HepG2 (cell line): ENCODE data around the gene GLT1D1. TPM values are rescaled to one million over a fixed set of nuclear protein-coding genes. Genes with fewer than 3 reads are reported as not detected.

Experiments used
- ATAC-seq: fragments of 200-7000 bp; cut with Tn5 transposase; 3 replicates; pipeline ENCODE4 v1.9.1; 2020; ENCODE audit warnings: mild to moderate bottlenecking, moderate library complexity
- BruUV-seq: library from RNA; stranded (reverse); fragments of 400-500 nt; replicated peaks from 2 replicates; lab custom pipeline; 2021; lab: Mats Ljungman, UMichigan
- CTCF ChIA-PET: fragments of 300-600 bp; formaldehyde crosslinking; extraction: SDS; loops from one replicate; lab custom pipeline; 2021; ENCODE audit warnings: low total read pairs, inconsistent platforms, low intra/inter-chr PET ratio; lab: Yijun Ruan, JAX
- POLR2A ChIA-PET: fragments of 350-600 bp; sonication (Branson Sonifier 250); formaldehyde crosslinking; loops from one replicate; lab custom pipeline; 2020; ENCODE audit warnings: antibody characterized with exemption, inconsistent platforms; lab: Yijun Ruan, JAX
- DNase-seq: peaks from one replicate; pipeline ENCODE4 v3.0.0-alpha.2; 2015; ENCODE audit warnings: low spot score
- FAIRE-seq: peaks from 3 replicates; lab custom pipeline; 2011; peaks lifted over from hg19 to GRCh38; lab: Jason Lieb, UNC
- H2AFZ ChIP-seq: one replicate; pipeline ENCODE4 v1.6.1; 2011; ENCODE audit warnings: low read length, inconsistent platforms
- H3K27ac ChIP-seq: fragments of 300-600 bp; 3 replicates; pipeline ENCODE4 v1.8.0; 2011; ENCODE audit warnings: mixed run types, mild to moderate bottlenecking, mixed read lengths, low read length, inconsistent platforms; ENCODE audit not compliant: insufficient read depth; ENCODE audit errors: extremely low read length
- H3K27me3 ChIP-seq, 2 experiments: fragments of 200-600 bp in 1 of 2; 2 replicates in 1 of 2; 3 replicates in 1 of 2; pipeline versions ENCODE4 v1.6.0 to v1.8.0; 2011; ENCODE audit warnings: low read length in 2 of 2, mild to moderate bottlenecking in 2 of 2, moderate library complexity in 2 of 2, inconsistent platforms in 1 of 2; ENCODE audit not compliant: insufficient read depth in 2 of 2, control insufficient read depth in 1 of 2
- H3K36me3 ChIP-seq, 2 experiments: fragments of 200-600 bp in 1 of 2; replicated peaks in 1 of 2; 2 replicates in 1 of 2; 3 replicates in 1 of 2; pipeline versions ENCODE4 v1.5.1 to v1.8.0; 2011; ENCODE audit warnings: low read length in 2 of 2, inconsistent platforms in 1 of 2; ENCODE audit not compliant: insufficient read depth in 2 of 2, control insufficient read depth in 1 of 2
- H3K4me1 ChIP-seq: 2 replicates; pipeline ENCODE4 v1.5.1; 2012; ENCODE audit warnings: low read length, inconsistent platforms; ENCODE audit not compliant: insufficient read depth
- H3K4me2 ChIP-seq: 2 replicates; pipeline ENCODE4 v1.6.0; 2011; ENCODE audit warnings: low read depth, low read length, inconsistent platforms
- H3K4me3 ChIP-seq, 3 experiments: fragments of 200-600 bp in 1 of 3; sonication (generic), shearing (Covaris generic) in 1 of 3; replicated peaks in 1 of 3; 2 replicates each; pipeline ENCODE4 v1.5.1; 2011 to 2016; ENCODE audit warnings: low read length in 3 of 3, inconsistent platforms in 2 of 3, low read depth in 2 of 3, mild to moderate bottlenecking in 2 of 3, control low read depth in 1 of 3, mixed read lengths in 1 of 3; ENCODE audit not compliant: insufficient read depth in 1 of 3
- H3K79me2 ChIP-seq: one replicate; pipeline ENCODE4 v1.6.1; 2011; ENCODE audit warnings: low read length, inconsistent platforms; ENCODE audit not compliant: insufficient read depth
- H3K9ac ChIP-seq: 2 replicates; pipeline ENCODE4 v1.6.0; 2011; ENCODE audit warnings: mild to moderate bottlenecking, low read depth, low read length, inconsistent platforms; ENCODE audit not compliant: insufficient read depth
- H3K9me3 ChIP-seq: 2 replicates; pipeline ENCODE4 v1.5.1; 2012; ENCODE audit warnings: mild to moderate bottlenecking, low read length
- H4K20me1 ChIP-seq: 2 replicates; pipeline ENCODE4 v1.6.0; 2011; ENCODE audit warnings: inconsistent platforms, mild to moderate bottlenecking, low read length, moderate library complexity; ENCODE audit not compliant: insufficient read depth
- BCL6 ChIP-seq: IDR thresholded peaks from 2 replicates; pipeline ENCODE4 v1.6.1; 2016; ENCODE audit warnings: missing genetic modification reagents, missing compliant biosample characterization
- NFIC ChIP-seq: IDR thresholded peaks from 2 replicates; pipeline ENCODE4 v1.6.1; 2012; ENCODE audit warnings: mild to moderate bottlenecking, low read length, inconsistent platforms
- NPAS2 ChIP-seq: sonication (generic); formaldehyde crosslinking; IDR thresholded peaks from 2 replicates; pipeline ENCODE4 v1.8.0; 2022; ENCODE audit warnings: mild to moderate bottlenecking, missing genetic modification reagents, borderline replicate concordance
- SETDB1 ChIP-seq: sonication (generic); formaldehyde crosslinking; IDR thresholded peaks from 2 replicates; pipeline ENCODE4 v1.5.1; 2020; ENCODE audit warnings: missing genetic modification reagents, mild to moderate bottlenecking, borderline replicate concordance
- ZBTB42 ChIP-seq: sonication (generic); formaldehyde crosslinking; IDR thresholded peaks from 2 replicates; pipeline ENCODE4 v1.5.0; 2020; ENCODE audit warnings: mild to moderate bottlenecking, missing genetic modification reagents
- ZKSCAN1 ChIP-seq: fragments of 150-350 bp; IDR thresholded peaks from 2 replicates; pipeline ENCODE4 v1.6.1; 2014; ENCODE audit warnings: low read length
- ZNF253 ChIP-seq: sonication (generic); formaldehyde crosslinking; IDR thresholded peaks from 2 replicates; pipeline ENCODE4 v1.8.0; 2022; ENCODE audit warnings: mild to moderate bottlenecking, missing genetic modification reagents, borderline replicate concordance
- ZNF264 ChIP-seq: sonication (generic); formaldehyde crosslinking; IDR thresholded peaks from 2 replicates; pipeline ENCODE4 v1.4.0; 2020; ENCODE audit warnings: missing genetic modification reagents
- ZNF367 ChIP-seq: sonication (generic); formaldehyde crosslinking; IDR thresholded peaks from 2 replicates; pipeline ENCODE4 v1.4.0; 2020; ENCODE audit warnings: missing genetic modification reagents, borderline replicate concordance
- ZNF598 ChIP-seq: sonication (generic); formaldehyde crosslinking; IDR thresholded peaks from 2 replicates; pipeline ENCODE4 v1.5.1; 2020; ENCODE audit warnings: mild to moderate bottlenecking, missing genetic modification reagents, borderline replicate concordance
- ZNF644 ChIP-seq: IDR thresholded peaks from 2 replicates; pipeline ENCODE4 v1.6.1; 2016; ENCODE audit warnings: low read depth
- WGBS: methylation state at CpG from one replicate; pipeline ENCODE4 v1.1.6; 2017; ENCODE audit warnings: low lambda C conversion rate; 5-methylcytosine and 5-hydroxymethylcytosine counted together
- in situ Hi-C: cut with HindIII; loops from 2 replicates; pipeline ENCODE4 v1.10.0; 2017; ENCODE audit warnings: low pct_unique_long_range_greater_than_20kb; ENCODE audit not compliant: extremely low pct_ligation_motif_present
- intact Hi-C: fragments of 100-400 bp; cut with micrococcal nuclease; formaldehyde crosslinking; loops from one replicate; pipeline ENCODE4 v1.10.0; 2022; ENCODE audit not compliant: unreplicated experiment
- polyA plus RNA-seq, 8 experiments: library from polyadenylated mRNA; depleted of rRNA in 3 of 8; stranded (reverse) in 7 of 8; unstranded in 1 of 8; fragments of >200 nt; fragmentation: Illumina TruSeq in 4 of 8; extraction: Trizol in 4 of 8; gene quantifications; 2 replicates each; pipeline versions ENCODE4 v1.2.1 to v1.2.3, GENCODE V29; 2011 to 2016; ENCODE audit warnings: low read depth in 4 of 8, missing spikeins in 1 of 8, mixed read lengths in 1 of 8; ENCODE audit not compliant: insufficient read depth in 1 of 8
- total RNA-seq, 5 experiments: library from RNA; depleted of rRNA; stranded (reverse); fragments of >200 nt; fragmentation: Illumina TruSeq; extraction: Trizol; gene quantifications; 2 replicates each; pipeline ENCODE4 v1.2.3, GENCODE V29; 2016; ENCODE audit warnings: low read depth in 1 of 5
- TF ChIP-seq, protein P1 (sequence below): sonication (generic); formaldehyde crosslinking; IDR thresholded peaks from 2 replicates; pipeline ENCODE4 v1.5.0; 2020; ENCODE audit warnings: missing genetic modification reagents
- TF ChIP-seq, protein P2 (sequence below): fragments of 450-650 bp; IDR thresholded peaks from 2 replicates; pipeline ENCODE4 v1.6.1; 2017; ENCODE audit warnings: mild to moderate bottlenecking

Gene GLT1D1
- total and polyA plus RNA-seq, 2 of the 13 experiments (the other 11 are each of a cell fraction or from before 2014, with no cell fraction given), result 0.09 to 0.17 TPM

DNA sequence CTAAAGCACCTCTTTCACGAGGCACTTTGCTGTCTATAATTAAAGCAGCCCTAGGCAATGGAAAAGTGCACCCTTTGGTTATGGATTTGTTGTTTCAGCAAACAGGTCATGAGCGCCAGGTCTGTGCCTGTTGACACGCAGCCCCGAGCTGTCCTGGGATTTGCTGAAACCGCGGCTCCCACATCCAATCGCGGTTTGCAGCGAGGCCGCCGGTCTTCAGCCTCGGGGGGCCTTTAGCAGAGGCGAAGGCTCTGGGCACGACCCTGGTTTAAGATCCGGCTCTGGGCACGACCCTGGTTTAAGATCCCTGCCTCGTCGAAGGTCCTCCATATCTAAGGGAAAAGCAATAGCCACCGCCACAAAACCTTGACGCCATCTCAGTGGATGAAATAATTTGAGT, 79.2 kb downstream of the GLT1D1 start:
- H3K27me3 ChIP-seq, result no peaks in the 10 kb centered on the region
- no peaks in the 10 kb centered on the region for H3K36me3 ChIP-seq
- intact Hi-C loops (no loop called here), in situ Hi-C loops (no loop called here)
- no peak for FAIRE-seq
- TF ChIP-seq SETDB1 (CRISPR knock-in tag) (no peak), NFIC (no peak), NPAS2 (CRISPR knock-in tag) (no peak), ZNF644 (no peak), ZNF367 (CRISPR knock-in tag) (no peak), BCL6 (no peak), ZBTB42 (no peak), ZNF264 (CRISPR knock-in tag) (no peak), ZKSCAN1 (no peak), ZNF253 (CRISPR knock-in tag) (no peak), ZNF598 (CRISPR knock-in tag) (no peak)
- TF ChIP-seq, protein P1, sequence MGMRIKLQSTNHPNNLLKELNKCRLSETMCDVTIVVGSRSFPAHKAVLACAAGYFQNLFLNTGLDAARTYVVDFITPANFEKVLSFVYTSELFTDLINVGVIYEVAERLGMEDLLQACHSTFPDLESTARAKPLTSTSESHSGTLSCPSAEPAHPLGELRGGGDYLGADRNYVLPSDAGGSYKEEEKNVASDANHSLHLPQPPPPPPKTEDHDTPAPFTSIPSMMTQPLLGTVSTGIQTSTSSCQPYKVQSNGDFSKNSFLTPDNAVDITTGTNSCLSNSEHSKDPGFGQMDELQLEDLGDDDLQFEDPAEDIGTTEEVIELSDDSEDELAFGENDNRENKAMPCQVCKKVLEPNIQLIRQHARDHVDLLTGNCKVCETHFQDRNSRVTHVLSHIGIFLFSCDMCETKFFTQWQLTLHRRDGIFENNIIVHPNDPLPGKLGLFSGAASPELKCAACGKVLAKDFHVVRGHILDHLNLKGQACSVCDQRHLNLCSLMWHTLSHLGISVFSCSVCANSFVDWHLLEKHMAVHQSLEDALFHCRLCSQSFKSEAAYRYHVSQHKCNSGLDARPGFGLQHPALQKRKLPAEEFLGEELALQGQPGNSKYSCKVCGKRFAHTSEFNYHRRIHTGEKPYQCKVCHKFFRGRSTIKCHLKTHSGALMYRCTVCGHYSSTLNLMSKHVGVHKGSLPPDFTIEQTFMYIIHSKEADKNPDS (CRISPR knock-in tag), result no peak
- TF ChIP-seq, protein P2, sequence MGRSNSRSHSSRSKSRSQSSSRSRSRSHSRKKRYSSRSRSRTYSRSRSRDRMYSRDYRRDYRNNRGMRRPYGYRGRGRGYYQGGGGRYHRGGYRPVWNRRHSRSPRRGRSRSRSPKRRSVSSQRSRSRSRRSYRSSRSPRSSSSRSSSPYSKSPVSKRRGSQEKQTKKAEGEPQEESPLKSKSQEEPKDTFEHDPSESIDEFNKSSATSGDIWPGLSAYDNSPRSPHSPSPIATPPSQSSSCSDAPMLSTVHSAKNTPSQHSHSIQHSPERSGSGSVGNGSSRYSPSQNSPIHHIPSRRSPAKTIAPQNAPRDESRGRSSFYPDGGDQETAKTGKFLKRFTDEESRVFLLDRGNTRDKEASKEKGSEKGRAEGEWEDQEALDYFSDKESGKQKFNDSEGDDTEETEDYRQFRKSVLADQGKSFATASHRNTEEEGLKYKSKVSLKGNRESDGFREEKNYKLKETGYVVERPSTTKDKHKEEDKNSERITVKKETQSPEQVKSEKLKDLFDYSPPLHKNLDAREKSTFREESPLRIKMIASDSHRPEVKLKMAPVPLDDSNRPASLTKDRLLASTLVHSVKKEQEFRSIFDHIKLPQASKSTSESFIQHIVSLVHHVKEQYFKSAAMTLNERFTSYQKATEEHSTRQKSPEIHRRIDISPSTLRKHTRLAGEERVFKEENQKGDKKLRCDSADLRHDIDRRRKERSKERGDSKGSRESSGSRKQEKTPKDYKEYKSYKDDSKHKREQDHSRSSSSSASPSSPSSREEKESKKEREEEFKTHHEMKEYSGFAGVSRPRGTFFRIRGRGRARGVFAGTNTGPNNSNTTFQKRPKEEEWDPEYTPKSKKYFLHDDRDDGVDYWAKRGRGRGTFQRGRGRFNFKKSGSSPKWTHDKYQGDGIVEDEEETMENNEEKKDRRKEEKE, result no peak
- no peak overlapping the region for H2AFZ ChIP-seq
- POLR2A ChIA-PET, result no interaction called here
- H3K79me2 ChIP-seq, result no peaks in the 10 kb centered on the region
- 73% methylated on average over 17 of the region's 20 CpGs for WGBS
- no peak overlapping the region for H3K9ac ChIP-seq
- ATAC-seq, result no peak
- CTCF ChIA-PET, result no interaction called here
- no peaks in the 10 kb centered on the region for H3K9me3 ChIP-seq
- no peaks in the 10 kb centered on the region for H4K20me1 ChIP-seq
- H3K4me1 ChIP-seq, result no peaks in the 10 kb centered on the region
- H3K27ac ChIP-seq, result no peak overlapping the region
- no TSS peak for BruUV-seq
- DNase-seq, result no peak
- no peak overlapping the region for H3K4me2 ChIP-seq
- H3K4me3 ChIP-seq, result no peak overlapping the region
